Body of pancreas (tissue), 4 donors: Measurements from ENCODE around the gene RYR3. TPM values are rescaled to one million over a fixed set of nuclear protein-coding genes. Genes with fewer than 3 reads are reported as not detected.

Experiments used
- ATAC-seq: fragments of 150-250 bp; one replicate; pipeline ENCODE4 v1.9.1; 2016
- DNase-seq, 4 donors: peaks; one replicate each; pipeline ENCODE4 v3.0.0-alpha.2; 2019
- H3K27ac ChIP-seq, 4 donors: fragments of 200-600 bp; sonication (generic); 1 replicate in 3 of 4; 2 replicates in 1 of 4; pipeline versions ENCODE4 v1.5.1 to v1.6.1; 2016 to 2019; ENCODE audit warnings: mild to moderate bottlenecking in 1 of 4, mixed read lengths in 1 of 4, moderate library complexity in 1 of 4
- H3K27me3 ChIP-seq, 2 donors: fragments of 200-600 bp; sonication (generic); one replicate each; pipeline ENCODE4 v1.6.0; 2016; ENCODE audit warnings: mild to moderate bottlenecking in 1 of 2
- H3K36me3 ChIP-seq, 2 donors: fragments of 200-600 bp; sonication (generic); replicated peaks in 1 of 2; 2 replicates each; pipeline ENCODE4 v1.5.1; 2016; ENCODE audit warnings: low read depth in 2 of 2; ENCODE audit not compliant: insufficient read depth in 1 of 2
- H3K4me1 ChIP-seq: fragments of 200-600 bp; sonication (generic); one replicate; pipeline ENCODE4 v1.6.0; 2016
- H3K4me3 ChIP-seq, 2 donors: fragments of 200-600 bp; sonication (generic); 1 replicate in 1 of 2; 2 replicates in 1 of 2; pipeline ENCODE4 v1.5.1; 2016 to 2019
- H3K9me3 ChIP-seq, 3 donors: fragments of 200-600 bp; sonication (generic); 1 replicate in 2 of 3; 2 replicates in 1 of 3; pipeline ENCODE4 v1.5.1; 2016
- POLR2A ChIP-seq, 3 donors: fragments of 450-650 bp; IDR thresholded peaks; one replicate each; pipeline ENCODE4 v1.6.1; 2016; ENCODE audit warnings: antibody characterized with exemption in 3 of 3, mild to moderate bottlenecking in 2 of 3
- WGBS, 2 donors: methylation state at CpG; one replicate each; pipeline ENCODE4 v1.1.5; 2017; 5-methylcytosine and 5-hydroxymethylcytosine counted together
- intact Hi-C: fragments of 100-400 bp; cut with DNase I; formaldehyde crosslinking; loops from one replicate; pipeline ENCODE4 v1.15.1; 2023
- total RNA-seq, 2 donors: library from RNA; depleted of rRNA; stranded (reverse); fragments of >200 nt; gene quantifications; one replicate each; pipeline ENCODE4 v1.1.0, GENCODE V29; 2016
- TF ChIP-seq, protein P1 (sequence below), 7 experiments: fragments of 450-650 bp in 4 of 7; fragments of 200-600 bp in 3 of 7; sonication (generic) in 3 of 7; IDR thresholded peaks; one replicate each; pipeline ENCODE4 v1.5.1; 2016 to 2019; ENCODE audit warnings: antibody characterized with exemption in 7 of 7

RYR3 gene
- total RNA-seq, 2 donors from 2014 or later: 0.26 to 0.66 TPM

DNA sequence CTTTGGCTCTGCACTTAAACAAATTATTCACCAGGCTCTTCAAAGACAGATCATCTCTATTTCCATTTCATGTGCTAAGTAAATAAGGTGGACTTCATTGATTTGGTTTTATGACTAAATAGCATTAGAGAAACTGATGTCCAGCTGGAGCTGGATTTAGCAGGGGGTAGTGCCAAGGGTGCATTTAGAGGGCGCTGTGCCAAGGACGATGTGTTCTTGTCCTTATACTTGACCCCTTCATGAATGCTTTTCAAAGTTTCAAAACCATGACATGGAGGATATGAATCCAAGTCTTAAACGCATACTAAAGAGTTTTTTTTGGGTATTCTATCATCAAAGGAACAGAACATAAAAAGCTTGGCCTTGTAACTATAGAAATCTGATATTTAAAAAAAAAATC is 233.2 kb downstream of the RYR3 start:
- intact Hi-C loops: no loop called here
- H3K9me3 ChIP-seq: no peaks in the 10 kb centered on the region
- TF ChIP-seq, protein P1, sequence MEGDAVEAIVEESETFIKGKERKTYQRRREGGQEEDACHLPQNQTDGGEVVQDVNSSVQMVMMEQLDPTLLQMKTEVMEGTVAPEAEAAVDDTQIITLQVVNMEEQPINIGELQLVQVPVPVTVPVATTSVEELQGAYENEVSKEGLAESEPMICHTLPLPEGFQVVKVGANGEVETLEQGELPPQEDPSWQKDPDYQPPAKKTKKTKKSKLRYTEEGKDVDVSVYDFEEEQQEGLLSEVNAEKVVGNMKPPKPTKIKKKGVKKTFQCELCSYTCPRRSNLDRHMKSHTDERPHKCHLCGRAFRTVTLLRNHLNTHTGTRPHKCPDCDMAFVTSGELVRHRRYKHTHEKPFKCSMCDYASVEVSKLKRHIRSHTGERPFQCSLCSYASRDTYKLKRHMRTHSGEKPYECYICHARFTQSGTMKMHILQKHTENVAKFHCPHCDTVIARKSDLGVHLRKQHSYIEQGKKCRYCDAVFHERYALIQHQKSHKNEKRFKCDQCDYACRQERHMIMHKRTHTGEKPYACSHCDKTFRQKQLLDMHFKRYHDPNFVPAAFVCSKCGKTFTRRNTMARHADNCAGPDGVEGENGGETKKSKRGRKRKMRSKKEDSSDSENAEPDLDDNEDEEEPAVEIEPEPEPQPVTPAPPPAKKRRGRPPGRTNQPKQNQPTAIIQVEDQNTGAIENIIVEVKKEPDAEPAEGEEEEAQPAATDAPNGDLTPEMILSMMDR (IDR thresholded peaks at IDR 0.05): no peak
- 59 to 60% methylated on average over 3 of the region's 3 CpGs for WGBS, 2 donors
- H3K4me1 ChIP-seq: no peaks in the 10 kb centered on the region
- DNase-seq (no peak), ATAC-seq (no peak)
- no peaks in the 10 kb centered on the region for H3K36me3 ChIP-seq
- H3K4me3 ChIP-seq: no peak overlapping the region
- no peaks in the 10 kb centered on the region for H3K27me3 ChIP-seq
- H3K27ac ChIP-seq: no peak overlapping the region

DNA sequence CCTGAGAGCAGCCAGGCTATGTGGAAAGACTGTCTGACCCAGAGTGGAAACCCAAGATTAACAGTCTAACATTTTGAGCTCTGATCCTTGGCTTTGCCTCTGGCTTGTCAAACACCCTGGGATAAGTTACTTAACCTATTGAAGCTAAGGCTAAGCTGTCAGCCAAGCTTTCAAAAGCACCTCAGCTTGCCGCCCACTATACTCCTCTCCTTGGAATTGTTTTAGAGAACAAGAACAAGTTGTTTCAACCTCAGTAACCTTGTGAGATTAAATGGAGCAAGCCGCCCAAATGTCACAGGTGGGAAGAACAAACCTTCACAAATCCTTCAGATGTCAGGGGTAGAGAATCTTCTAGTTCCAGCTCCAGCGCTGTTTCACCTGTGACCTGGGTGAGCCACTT is 235.1 kb downstream of the RYR3 start:
- Histone ChIP-seq H3K36me3 (no peaks in the 10 kb centered on the region), H3K27me3 (no peaks in the 10 kb centered on the region), H3K4me3 (no peak overlapping the region), H3K4me1 (no peaks in the 10 kb centered on the region), H3K9me3 (no peaks in the 10 kb centered on the region), H3K27ac (no peak overlapping the region)
- DNase-seq (no peak), ATAC-seq (no peak)
- WGBS, 2 donors: 61 to 65% methylated on average over 3 of the region's 3 CpGs
- intact Hi-C loops: no loop called here
- TF ChIP-seq, protein P1 (IDR thresholded peaks at IDR 0.05): no peak
- TF ChIP-seq POLR2A (IDR thresholded peaks at IDR 0.05): no peak

DNA sequence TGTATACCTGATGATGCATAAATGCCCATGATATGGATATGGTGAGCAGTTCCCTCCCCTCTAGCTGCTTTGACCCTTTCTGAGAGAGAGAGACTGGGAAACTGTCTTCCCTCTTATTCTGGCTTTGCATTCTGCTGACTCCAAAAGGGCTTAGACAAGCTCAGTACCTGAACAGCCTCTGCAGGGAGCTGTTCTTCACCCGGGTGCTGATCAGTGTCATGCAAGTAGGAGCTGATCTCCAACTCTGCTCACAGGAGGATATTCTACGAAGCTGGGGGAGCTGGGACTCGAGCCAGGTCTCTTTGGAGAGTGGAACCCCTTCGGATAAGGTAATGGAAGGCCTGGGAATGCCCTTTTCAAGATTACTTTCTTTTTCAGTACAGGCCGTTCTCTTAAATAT is 237.1 kb downstream of the RYR3 start:
- no peak for ATAC-seq
- Histone ChIP-seq H3K36me3 (no peaks in the 10 kb centered on the region), H3K4me1 (no peaks in the 10 kb centered on the region), H3K27ac (no peak overlapping the region), H3K27me3 (no peaks in the 10 kb centered on the region), H3K9me3 (no peaks in the 10 kb centered on the region), H3K4me3 (no peak overlapping the region)
- intact Hi-C loops: no loop called here
- DNase-seq: peak in 2 of 4 donors; percentile 4 to 20
- TF ChIP-seq, protein P1 (IDR thresholded peaks at IDR 0.05): no peak
- no peak for TF ChIP-seq POLR2A (IDR thresholded peaks at IDR 0.05)
- WGBS, 2 donors: 18 to 21% methylated on average over 5 of the region's 5 CpGs

DNA sequence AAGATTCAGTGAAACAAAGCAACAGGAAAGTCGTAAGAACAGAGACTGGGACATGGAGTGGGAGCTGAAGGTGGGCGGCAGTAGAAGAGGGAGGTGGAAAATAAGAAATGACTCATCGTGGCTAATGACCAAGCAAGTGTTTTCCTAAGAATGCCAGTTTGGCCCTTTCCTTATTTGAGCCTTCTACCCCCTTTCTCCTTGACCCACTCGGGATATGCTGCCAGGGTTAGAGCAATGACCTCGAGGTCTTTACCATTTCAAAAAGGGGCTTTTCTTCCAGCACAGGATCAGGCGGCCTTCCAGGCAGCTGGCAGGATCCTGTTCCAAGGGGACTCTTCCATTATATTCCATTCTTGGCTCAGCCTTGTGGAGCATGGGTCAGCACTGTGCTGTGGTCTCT is 241.1 kb downstream of the RYR3 start:
- no peaks in the 10 kb centered on the region for H3K4me1 ChIP-seq
- no peaks in the 10 kb centered on the region for H3K27me3 ChIP-seq
- no peak for TF ChIP-seq POLR2A (IDR thresholded peaks at IDR 0.05)
- TF ChIP-seq, protein P1 (IDR thresholded peaks at IDR 0.05): no peak
- H3K4me3 ChIP-seq: no peak overlapping the region
- DNase-seq: no peak
- no peaks in the 10 kb centered on the region for H3K36me3 ChIP-seq
- no peak overlapping the region for H3K27ac ChIP-seq
- ATAC-seq: no peak
- intact Hi-C loops: no loop called here
- H3K9me3 ChIP-seq: no peaks in the 10 kb centered on the region
- WGBS, 2 donors: 35 to 37% methylated on average over 6 of the region's 6 CpGs

DNA sequence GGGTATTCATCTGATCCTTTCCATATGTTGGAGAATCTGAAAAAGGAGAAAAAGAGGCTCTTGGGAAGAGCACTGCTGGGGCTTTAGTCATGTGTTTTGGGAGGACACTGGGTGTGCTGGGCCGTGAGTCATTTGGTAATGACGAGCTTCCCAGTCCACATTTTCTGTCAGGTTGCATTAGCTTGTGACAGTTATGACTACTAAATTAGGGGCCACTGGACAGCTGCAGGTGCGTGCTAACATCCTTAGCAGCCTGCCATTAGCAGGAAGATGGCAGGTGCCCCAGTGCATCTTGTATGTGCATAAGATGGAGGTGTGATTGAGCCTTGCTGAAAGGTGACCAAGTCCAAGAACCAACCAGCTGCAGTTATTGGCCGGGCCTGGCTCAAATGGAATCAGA is 242.4 kb downstream of the RYR3 start:
- H3K9me3 ChIP-seq: no peaks in the 10 kb centered on the region
- no peaks in the 10 kb centered on the region for H3K4me1 ChIP-seq
- no peak overlapping the region for H3K27ac ChIP-seq
- DNase-seq (no peak), ATAC-seq (no peak)
- H3K27me3 ChIP-seq: no peaks in the 10 kb centered on the region
- no peak for TF ChIP-seq POLR2A (IDR thresholded peaks at IDR 0.05)
- TF ChIP-seq, protein P1 (IDR thresholded peaks at IDR 0.05): no peak
- 60 to 66% methylated on average over 4 of the region's 4 CpGs for WGBS, 2 donors
- no peak overlapping the region for H3K4me3 ChIP-seq
- H3K36me3 ChIP-seq: no peaks in the 10 kb centered on the region
- intact Hi-C loops: no loop called here
